ENCODE data around the gene ZC3H8.
"Not testable (repeated sequence)": the region's sequence is repeated elsewhere in the genome, so short reads cannot be mapped to it uniquely, and the experiment has no call there.

Gene ZC3H8

GRCh38 chr2:112259509-112260294, 4.9 kb upstream of the ZC3H8 start:
- DNase-seq (ENCODE audit: low spot score) = peak; percentile 87

- DNase-seq (ENCODE audit: low spot score) = no peak
Observed at GRCh38 chr2:112257575-112257974, 2.7 kb upstream of the ZC3H8 start.

DNA sequence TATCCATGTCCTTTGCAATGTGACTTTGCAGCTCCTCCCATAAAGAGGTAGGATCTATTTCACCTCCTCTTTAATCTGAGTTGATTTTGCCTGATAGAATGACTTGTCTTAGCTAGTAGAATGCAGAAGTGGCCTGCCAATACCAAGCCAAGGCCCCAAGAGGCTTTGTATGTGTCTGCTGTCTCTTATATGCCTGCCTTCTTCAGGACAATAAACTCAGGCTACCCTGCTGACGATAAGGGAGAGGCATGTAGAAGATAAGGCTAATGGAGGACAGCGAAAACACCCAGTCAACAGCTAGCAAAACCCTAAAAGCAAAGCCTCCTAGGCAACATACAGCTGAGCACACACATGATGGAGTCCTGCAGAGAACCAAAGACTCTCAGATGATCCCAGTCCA, 1.8 kb upstream of the ZC3H8 start:
- DNase-seq (ENCODE audit: low spot score) = no peak

DNA sequence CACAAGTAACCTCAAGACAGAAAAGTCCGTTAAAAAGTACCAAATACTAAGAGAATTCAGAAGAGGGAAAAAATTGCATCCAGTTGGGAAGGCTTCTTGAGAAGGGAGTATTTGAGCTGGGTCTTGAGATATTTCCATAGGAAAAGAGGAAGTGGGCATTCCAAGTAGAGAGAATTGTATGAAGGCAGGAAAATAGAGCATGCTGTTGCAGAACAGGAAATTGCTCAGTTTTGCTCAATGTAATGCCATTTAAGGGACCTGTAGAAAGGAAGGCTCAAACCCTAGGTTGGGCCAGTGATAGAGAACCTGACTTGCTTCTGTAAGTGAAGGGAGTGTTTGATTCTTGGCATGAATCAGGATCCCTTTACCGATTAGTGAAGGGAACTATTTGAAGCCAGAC, 1.0 kb upstream of the ZC3H8 start:
- no peak for DNase-seq (ENCODE audit: low spot score)

GRCh38 chr2:112253261-112253815, 1.5 kb downstream of the ZC3H8 start:
- DNase-seq (ENCODE audit: low spot score) = no peak

GRCh38 chr2:112251271-112251670, 3.6 kb downstream of the ZC3H8 start:
- no peak for DNase-seq (ENCODE audit: low spot score)

- no peak for DNase-seq (ENCODE audit: low spot score)
Observed at GRCh38 chr2:112244854-112245253, 10.0 kb downstream of the ZC3H8 start.

GRCh38 chr2:112243233-112243632, 11.6 kb downstream of the ZC3H8 start:
- no peak for DNase-seq (ENCODE audit: low spot score)

DNA sequence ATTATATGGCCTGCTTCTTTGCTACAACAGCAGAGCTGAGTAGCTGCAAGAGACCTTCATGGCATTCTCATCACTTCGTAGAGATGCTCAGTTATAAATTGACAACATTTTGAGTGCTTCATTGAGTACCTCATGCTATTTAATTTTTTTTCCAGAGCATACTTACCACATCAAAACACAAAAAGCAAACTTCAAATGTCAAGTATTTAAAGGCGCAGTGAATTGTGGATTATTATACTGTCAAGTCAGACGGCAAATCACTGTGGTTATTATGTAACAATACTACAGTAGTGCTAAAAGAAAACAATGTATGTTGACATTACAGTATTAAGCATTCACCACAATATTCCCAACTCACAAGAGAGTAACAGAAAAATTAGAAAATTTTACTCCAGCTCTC, 12.5 kb downstream of the ZC3H8 start:
- no peak for DNase-seq (ENCODE audit: low spot score)

GRCh38 chr2:112239862-112240261, 15.0 kb downstream of the ZC3H8 start:
- no peak for DNase-seq (ENCODE audit: low spot score)

- DNase-seq (ENCODE audit: low spot score) = no peak
Observed at GRCh38 chr2:112230371-112230770, 24.5 kb downstream of the ZC3H8 start.

DNA sequence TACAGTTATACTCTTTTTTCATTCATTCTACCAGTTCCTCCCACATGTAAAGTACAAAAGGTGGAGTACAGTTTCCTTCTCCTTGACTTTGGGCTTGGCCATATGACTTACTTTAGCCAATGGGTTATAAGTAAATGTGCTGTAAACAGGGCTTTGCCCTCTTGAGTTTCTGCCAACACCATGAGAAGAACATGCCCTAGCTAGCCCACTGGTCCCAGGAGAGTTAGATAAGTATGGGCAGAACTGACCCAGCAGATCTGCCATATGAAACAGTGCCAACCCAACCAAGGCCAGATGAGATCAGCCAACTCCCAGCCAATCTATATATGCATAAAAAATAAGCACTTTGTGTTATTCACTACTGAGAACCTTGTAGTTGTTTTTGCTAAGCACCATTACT, 25.5 kb downstream of the ZC3H8 start:
- no peak for DNase-seq (ENCODE audit: low spot score)

DNA sequence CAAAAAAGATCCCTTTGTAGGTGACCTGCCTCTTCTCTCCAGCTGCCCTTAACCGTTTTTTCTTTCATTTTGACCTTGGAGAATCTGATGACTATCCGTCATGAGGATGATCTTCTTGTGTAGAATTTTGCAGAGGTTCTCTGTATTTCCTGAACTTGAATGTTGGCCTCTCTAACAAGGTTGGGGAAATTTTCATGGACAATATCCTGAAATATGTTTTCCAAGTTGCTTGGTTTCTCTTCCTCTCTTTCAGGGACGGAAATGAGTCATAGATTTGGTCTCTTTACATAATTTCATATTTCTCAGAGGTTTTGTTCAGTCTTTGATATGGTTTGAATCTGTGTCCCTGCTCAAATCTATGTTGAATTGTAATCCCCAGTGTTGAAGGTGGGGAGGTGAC, 34.0 kb downstream of the ZC3H8 start:
- no peak for DNase-seq (ENCODE audit: low spot score)

DNA sequence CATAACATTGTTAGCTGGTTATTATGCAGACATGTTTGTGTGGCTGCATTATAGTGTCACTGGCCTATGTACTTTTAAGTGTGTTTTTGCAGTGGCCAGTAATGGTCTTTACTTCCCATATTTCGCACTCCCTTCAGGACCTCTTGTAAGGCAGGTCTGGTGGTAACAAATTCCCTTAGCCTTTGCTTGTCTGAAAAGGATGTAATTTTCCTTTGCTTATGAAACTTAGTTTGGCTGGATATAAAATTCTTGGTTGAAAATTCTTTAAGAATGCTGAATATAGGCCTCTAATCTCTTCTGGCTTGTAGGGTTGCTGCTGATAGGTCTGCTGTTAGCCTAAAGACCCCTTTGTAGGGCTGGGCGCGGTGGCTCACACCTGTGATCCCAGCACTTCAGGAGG, 34.7 kb downstream of the ZC3H8 start:
- DNase-seq (ENCODE audit: low spot score) = no peak

DNA sequence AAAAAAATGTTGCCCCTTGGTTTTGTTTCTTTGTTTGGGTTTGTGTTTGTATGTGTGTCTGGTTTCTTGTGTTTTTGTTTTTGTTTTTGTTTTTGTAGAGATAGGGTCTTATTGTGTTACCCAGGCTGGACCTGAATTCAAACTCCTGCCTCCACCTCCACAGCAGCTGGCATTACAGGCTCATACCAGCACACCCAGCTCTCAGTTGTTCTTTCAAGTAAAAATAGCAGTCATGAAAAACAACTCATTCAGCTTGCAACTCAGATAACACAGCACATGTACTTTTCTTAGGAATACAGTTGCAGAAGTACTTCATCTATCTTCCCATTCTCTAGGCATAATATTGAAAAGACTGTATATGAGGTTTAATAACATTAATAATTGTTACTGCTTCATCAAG, 37.0 kb downstream of the ZC3H8 start:
- no peak for DNase-seq (ENCODE audit: low spot score)

- DNase-seq (ENCODE audit: low spot score) = no peak
Observed at GRCh38 chr2:112216167-112216566, 38.7 kb downstream of the ZC3H8 start.

DNA sequence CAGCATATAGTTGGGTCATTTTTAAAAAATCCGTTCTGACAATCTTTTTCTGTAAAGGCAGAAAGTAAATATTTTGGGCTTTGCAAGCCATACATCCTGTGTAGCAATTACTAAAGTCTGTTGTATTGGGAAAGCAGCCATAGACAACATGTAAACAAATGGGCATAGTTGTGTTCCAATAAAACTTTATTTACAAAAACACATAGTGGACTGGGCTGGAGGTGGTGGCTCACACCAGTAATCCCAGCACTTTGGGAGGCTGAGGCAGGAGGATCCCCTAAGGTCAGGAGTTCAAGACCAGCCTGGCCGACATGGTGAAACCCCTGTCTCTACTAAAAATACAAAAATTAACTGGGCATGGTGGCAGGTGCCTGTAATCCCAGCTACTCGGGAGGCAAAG, 46.9 kb downstream of the ZC3H8 start:
- not testable (repeated sequence) for DNase-seq (ENCODE audit: low spot score)

- DNase-seq (ENCODE audit: low spot score) = peak; percentile 37
Observed at GRCh38 chr2:112204411-112204810, 50.4 kb downstream of the ZC3H8 start.

DNA sequence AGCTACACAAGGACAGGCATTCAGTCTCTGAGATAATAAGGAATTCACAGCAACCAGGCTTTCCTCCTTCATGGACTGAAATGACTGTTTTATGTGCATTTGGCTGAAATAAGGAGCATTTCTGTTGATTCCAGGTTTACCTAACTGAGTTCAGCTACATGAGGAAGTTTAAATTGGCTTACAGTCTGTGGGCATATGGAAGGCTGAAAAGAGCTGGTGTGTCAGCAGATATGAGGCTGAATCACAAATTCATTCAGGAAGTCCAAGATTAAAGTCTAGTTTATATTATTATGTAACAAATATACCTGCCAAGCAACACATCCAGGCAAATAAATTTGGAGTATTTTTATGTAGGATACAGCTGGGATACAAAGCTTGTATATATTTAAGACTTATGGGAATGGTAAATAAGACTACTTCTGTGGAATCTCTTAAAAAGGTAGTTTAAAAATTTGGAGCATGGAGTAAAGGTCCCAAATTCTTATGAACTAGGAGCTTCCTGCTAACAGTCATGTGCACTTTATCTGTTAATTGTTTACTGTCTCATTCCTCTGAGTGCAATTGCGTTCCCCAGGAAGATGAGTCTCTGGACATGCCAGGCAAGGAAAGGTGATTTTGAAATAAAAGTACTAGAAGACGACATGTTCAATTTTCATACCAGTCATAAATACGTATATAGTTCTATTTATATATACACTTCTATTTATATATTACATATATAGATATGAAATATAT, 53.0 kb downstream of the ZC3H8 start:
- no peak for DNase-seq (ENCODE audit: low spot score)

DNA sequence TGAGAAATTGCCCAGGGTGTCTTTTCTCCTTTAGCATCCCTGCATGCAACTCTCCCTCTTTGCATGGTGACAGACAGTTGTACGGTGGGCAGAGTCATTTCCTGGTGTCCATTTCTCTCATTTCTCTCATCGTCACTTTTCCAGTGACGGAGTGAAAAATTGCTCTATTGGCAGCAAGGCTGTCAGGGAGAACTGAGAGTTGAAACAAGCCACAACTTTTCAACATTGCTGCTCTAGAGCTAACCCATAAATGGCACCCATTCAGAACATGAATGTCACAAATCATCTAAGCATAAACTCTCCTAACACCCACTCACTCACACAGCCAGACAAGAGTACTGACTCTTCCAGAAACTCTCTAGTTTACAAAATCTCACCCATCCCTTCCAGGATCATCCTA, 55.7 kb downstream of the ZC3H8 start:
- no peak for DNase-seq (ENCODE audit: low spot score)

DNA sequence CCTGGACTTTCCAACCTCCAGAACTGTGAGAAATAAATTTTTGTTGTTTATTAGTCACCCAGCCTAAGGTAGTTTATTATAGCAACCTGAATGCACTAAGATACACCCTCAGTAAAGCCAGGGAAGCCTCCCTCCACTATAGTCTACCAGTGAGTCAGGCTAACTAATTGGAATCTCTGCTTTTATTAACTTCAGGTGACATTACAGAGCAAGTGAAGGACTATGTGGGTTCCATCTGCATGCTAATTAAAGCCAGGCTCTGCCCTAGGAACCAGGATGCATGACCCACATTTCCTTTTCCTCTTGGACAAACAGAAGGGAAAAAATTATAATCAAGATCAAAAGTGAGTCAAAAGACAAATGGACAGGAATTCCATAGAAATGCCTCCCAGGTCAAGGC, 56.1 kb downstream of the ZC3H8 start:
- DNase-seq (ENCODE audit: low spot score) = no peak

DNA sequence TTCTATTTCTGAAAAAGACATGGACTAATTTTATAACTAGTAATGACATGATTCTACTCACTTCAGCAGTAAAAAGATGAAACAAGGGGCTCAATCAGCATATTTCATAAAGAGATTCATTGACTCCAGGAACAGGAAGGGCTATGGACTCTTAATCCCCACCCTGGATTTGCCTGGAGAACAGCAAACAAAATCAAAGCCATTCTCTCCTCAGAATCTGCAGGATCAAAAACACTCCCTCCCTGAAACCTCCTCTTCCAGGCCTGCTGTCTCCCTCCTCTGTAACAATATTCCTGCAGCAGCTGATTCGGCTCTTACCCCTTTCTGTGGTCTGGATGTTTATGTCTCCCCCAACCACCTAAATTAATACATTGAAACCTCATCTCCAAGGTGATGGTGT, 57.0 kb downstream of the ZC3H8 start:
- DNase-seq (ENCODE audit: low spot score) = no peak

DNA sequence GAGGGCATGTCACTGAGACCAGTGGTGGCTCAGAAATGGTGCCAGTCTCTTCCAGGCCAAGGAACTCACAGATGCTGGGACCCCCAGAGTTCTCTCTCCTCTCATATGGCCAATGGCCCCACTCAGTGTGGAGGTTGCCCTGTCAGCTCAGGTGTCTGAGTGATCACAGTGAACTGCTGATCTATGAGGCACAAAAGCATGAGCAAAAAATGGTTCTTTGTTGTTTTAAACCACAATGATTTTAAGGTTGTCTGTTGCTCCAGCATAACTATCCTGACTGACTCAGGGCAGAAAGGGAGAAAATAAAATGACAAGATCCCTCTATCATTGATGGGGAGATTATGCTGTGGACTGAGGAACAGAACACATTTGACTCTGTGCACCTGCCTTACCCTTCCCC, 58.9 kb downstream of the ZC3H8 start:
- DNase-seq (ENCODE audit: low spot score) = no peak

Measured in NAMALWA (cell line).